ENCODE measurements around the gene PTPN3. TPM values are rescaled to one million over a fixed set of nuclear protein-coding genes. Genes with fewer than 3 reads are reported as not detected.
"Not testable (repeated sequence)": the region's sequence is repeated elsewhere in the genome, so short reads cannot be mapped to it uniquely, and the experiment has no call there.

Gene PTPN3
- total RNA-seq, 1 donor from 2014 or later = 6.8 TPM

GRCh38 chr9:109372246-109372645, 125.9 kb downstream of the PTPN3 start:
- peaks cover 16% of the 10 kb centered on the region for H3K9me3 Mint-ChIP-seq
- no peaks in the 10 kb centered on the region for H3K27me3 Mint-ChIP-seq (ENCODE audit: low read depth)
- peaks cover 5% of the 10 kb centered on the region for H3K36me3 Mint-ChIP-seq

GRCh38 chr9:109371374-109371773, 126.7 kb downstream of the PTPN3 start:
- no peak overlapping the region for H3K4me3 Mint-ChIP-seq
- no peak overlapping the region for H3K27ac Mint-ChIP-seq
- peaks cover 16% of the 10 kb centered on the region for H3K9me3 Mint-ChIP-seq
- no peaks in the 10 kb centered on the region for H3K4me1 Mint-ChIP-seq
- peaks cover 5% of the 10 kb centered on the region for H3K36me3 Mint-ChIP-seq
- TF ChIP-seq CTCF (IDR thresholded peaks at IDR 0.05; ENCODE audit: unreplicated experiment) = no peak
- no peak for DNase-seq (ENCODE audit: low spot score in 2 of 2, unreplicated experiment in 2 of 2)
- H3K27me3 Mint-ChIP-seq (ENCODE audit: low read depth) = no peaks in the 10 kb centered on the region

More at GRCh38 chr9:109372246-109372645, 125.9 kb downstream of the PTPN3 start:
- no peaks in the 10 kb centered on the region for H3K4me1 Mint-ChIP-seq
- DNase-seq (ENCODE audit: low spot score in 2 of 2, unreplicated experiment in 2 of 2) = no peak
- H3K27ac Mint-ChIP-seq = no peak overlapping the region
- no peak overlapping the region for H3K4me3 Mint-ChIP-seq
- no peak for TF ChIP-seq CTCF (IDR thresholded peaks at IDR 0.05; ENCODE audit: unreplicated experiment)

- H3K27me3 Mint-ChIP-seq (ENCODE audit: low read depth) = no peaks in the 10 kb centered on the region
Observed at GRCh38 chr9:109369285-109369684, 128.8 kb downstream of the PTPN3 start.

GRCh38 chr9:109360771-109361170, 137.3 kb downstream of the PTPN3 start:
- Mint-ChIP-seq H3K4me3 (no peak overlapping the region), H3K27me3 (ENCODE audit: low read depth) (peaks cover 2% of the 10 kb centered on the region), H3K36me3 (no peaks in the 10 kb centered on the region), H3K4me1 (no peaks in the 10 kb centered on the region), H3K9me3 (no peaks in the 10 kb centered on the region), H3K27ac (no peak overlapping the region)
- TF ChIP-seq CTCF (IDR thresholded peaks at IDR 0.05; ENCODE audit: unreplicated experiment) = no peak
- no peak for DNase-seq (ENCODE audit: low spot score in 2 of 2, unreplicated experiment in 2 of 2)

More at GRCh38 chr9:109369285-109369684, 128.8 kb downstream of the PTPN3 start:
- no peak overlapping the region for H3K27ac Mint-ChIP-seq
- peaks cover 16% of the 10 kb centered on the region for H3K9me3 Mint-ChIP-seq
- no peak overlapping the region for H3K4me3 Mint-ChIP-seq
- TF ChIP-seq CTCF (IDR thresholded peaks at IDR 0.05; ENCODE audit: unreplicated experiment) = no peak
- H3K36me3 Mint-ChIP-seq = peaks cover 5% of the 10 kb centered on the region
- no peak for DNase-seq (ENCODE audit: low spot score in 2 of 2, unreplicated experiment in 2 of 2)
- no peaks in the 10 kb centered on the region for H3K4me1 Mint-ChIP-seq

- not testable (repeated sequence) for DNase-seq (ENCODE audit: low spot score in 2 of 2, unreplicated experiment in 2 of 2); H3K27ac Mint-ChIP-seq; H3K27me3 Mint-ChIP-seq (ENCODE audit: low read depth); H3K4me1 Mint-ChIP-seq; H3K9me3 Mint-ChIP-seq; H3K4me3 Mint-ChIP-seq; H3K36me3 Mint-ChIP-seq
Observed at GRCh38 chr9:109358968-109359603, 139.0 kb downstream of the PTPN3 start.

GRCh38 chr9:109355564-109356297, 142.4 kb downstream of the PTPN3 start:
- DNase-seq (ENCODE audit: low spot score in 2 of 2, unreplicated experiment in 2 of 2) = no peak

More at GRCh38 chr9:109355564-109356297, 142.4 kb downstream of the PTPN3 start:
- Mint-ChIP-seq H3K9me3 (no peaks in the 10 kb centered on the region), H3K4me3 (no peak overlapping the region), H3K27me3 (ENCODE audit: low read depth) (peaks cover 2% of the 10 kb centered on the region), H3K36me3 (no peaks in the 10 kb centered on the region), H3K4me1 (no peaks in the 10 kb centered on the region), H3K27ac (no peak overlapping the region)
- TF ChIP-seq CTCF (IDR thresholded peaks at IDR 0.05; ENCODE audit: unreplicated experiment) = no peak

Measured in mesothelial cell of epicardium (in vitro differentiated cells).